ENCODE measurements around the gene SGF29. TPM values are rescaled to one million over a fixed set of nuclear protein-coding genes. Genes with fewer than 3 reads are reported as not detected.
"Not testable (repeated sequence)": the region's sequence is repeated elsewhere in the genome, so short reads cannot be mapped to it uniquely, and the experiment has no call there.

The SGF29 gene
- total RNA-seq, 1 donor from 2014 or later, result 19.8 TPM

GRCh38 chr16:28602062-28602461 lies 48.3 kb downstream of the SGF29 start:
- not testable (repeated sequence) for H3K9me3 ChIP-seq (ENCODE audit: control insufficient read depth in 3 of 3, low read length in 3 of 3); H3K36me3 ChIP-seq (ENCODE audit: control insufficient read depth in 3 of 3, insufficient read depth in 3 of 3, low read length in 3 of 3); H3K4me3 ChIP-seq (ENCODE audit: low read length in 3 of 3); H3K27me3 ChIP-seq (ENCODE audit: control insufficient read depth in 3 of 3, insufficient read depth in 3 of 3, low read length in 3 of 3); H3K9ac ChIP-seq (ENCODE audit: low read depth in 1 of 3, low read length in 3 of 3); H3K4me1 ChIP-seq (ENCODE audit: control insufficient read depth in 3 of 3, insufficient read depth in 3 of 3, low read length in 3 of 3); H3K27ac ChIP-seq (ENCODE audit: low read depth, low read length)

GRCh38 chr16:28602529-28602928 lies 48.8 kb downstream of the SGF29 start:
- Histone ChIP-seq H3K4me1 (ENCODE audit: control insufficient read depth in 3 of 3, insufficient read depth in 3 of 3, low read length in 3 of 3) (no peaks in the 10 kb centered on the region), H3K9ac (ENCODE audit: low read depth in 1 of 3, low read length in 3 of 3) (no peak overlapping the region), H3K9me3 (ENCODE audit: control insufficient read depth in 3 of 3, low read length in 3 of 3) (no peaks in the 10 kb centered on the region), H3K36me3 (ENCODE audit: control insufficient read depth in 3 of 3, insufficient read depth in 3 of 3, low read length in 3 of 3) (peaks cover 0 to 6% (median 3%) of the 10 kb centered on the region in 3 donors), H3K27me3 (ENCODE audit: control insufficient read depth in 3 of 3, insufficient read depth in 3 of 3, low read length in 3 of 3) (peaks cover 0 to 2% (median under 1%) of the 10 kb centered on the region in 3 donors), H3K4me3 (ENCODE audit: low read length in 3 of 3) (no peak overlapping the region), H3K27ac (ENCODE audit: low read depth, low read length) (no peak overlapping the region)

GRCh38 chr16:28603381-28604185 lies 49.9 kb downstream of the SGF29 start:
- H3K36me3 ChIP-seq (ENCODE audit: control insufficient read depth in 3 of 3, insufficient read depth in 3 of 3, low read length in 3 of 3), result peaks cover 0 to 6% (median 3%) of the 10 kb centered on the region in 3 donors
- peaks cover 0 to 2% (median 0%) of the 10 kb centered on the region in 3 donors for H3K27me3 ChIP-seq (ENCODE audit: control insufficient read depth in 3 of 3, insufficient read depth in 3 of 3, low read length in 3 of 3)
- H3K9me3 ChIP-seq (ENCODE audit: control insufficient read depth in 3 of 3, low read length in 3 of 3), result no peaks in the 10 kb centered on the region
- no peak overlapping the region for H3K27ac ChIP-seq (ENCODE audit: low read depth, low read length)
- no peak overlapping the region for H3K9ac ChIP-seq (ENCODE audit: low read depth in 1 of 3, low read length in 3 of 3)
- H3K4me1 ChIP-seq (ENCODE audit: control insufficient read depth in 3 of 3, insufficient read depth in 3 of 3, low read length in 3 of 3), result no peaks in the 10 kb centered on the region
- no peak overlapping the region for H3K4me3 ChIP-seq (ENCODE audit: low read length in 3 of 3)

- no peak overlapping the region for H3K27ac ChIP-seq (ENCODE audit: low read depth, low read length)
- peaks cover 1 to 3% (median 1%) of the 10 kb centered on the region in 3 donors for H3K4me1 ChIP-seq (ENCODE audit: control insufficient read depth in 3 of 3, insufficient read depth in 3 of 3, low read length in 3 of 3)
- H3K9ac ChIP-seq (ENCODE audit: low read depth in 1 of 3, low read length in 3 of 3), result no peak overlapping the region
- H3K4me3 ChIP-seq (ENCODE audit: low read length in 3 of 3), result no peak overlapping the region
- H3K27me3 ChIP-seq (ENCODE audit: control insufficient read depth in 3 of 3, insufficient read depth in 3 of 3, low read length in 3 of 3), result peaks cover 0 to 2% (median 0%) of the 10 kb centered on the region in 3 donors
- H3K9me3 ChIP-seq (ENCODE audit: control insufficient read depth in 3 of 3, low read length in 3 of 3), result no peaks in the 10 kb centered on the region
- H3K36me3 ChIP-seq (ENCODE audit: control insufficient read depth in 3 of 3, insufficient read depth in 3 of 3, low read length in 3 of 3), result peaks cover 0 to 6% (median 3%) of the 10 kb centered on the region in 3 donors
Observed at GRCh38 chr16:28604186-28604565, 50.5 kb downstream of the SGF29 start.

- no peak overlapping the region for H3K9ac ChIP-seq (ENCODE audit: low read depth in 1 of 3, low read length in 3 of 3)
- H3K36me3 ChIP-seq (ENCODE audit: control insufficient read depth in 3 of 3, insufficient read depth in 3 of 3, low read length in 3 of 3), result peaks cover 0 to 6% (median 3%) of the 10 kb centered on the region in 3 donors
- H3K9me3 ChIP-seq (ENCODE audit: control insufficient read depth in 3 of 3, low read length in 3 of 3), result no peaks in the 10 kb centered on the region
- peaks cover 0 to 2% (median 0%) of the 10 kb centered on the region in 3 donors for H3K27me3 ChIP-seq (ENCODE audit: control insufficient read depth in 3 of 3, insufficient read depth in 3 of 3, low read length in 3 of 3)
- H3K27ac ChIP-seq (ENCODE audit: low read depth, low read length), result no peak overlapping the region
- H3K4me3 ChIP-seq (ENCODE audit: low read length in 3 of 3), result no peak overlapping the region
- peaks cover 12 to 16% (median 13%) of the 10 kb centered on the region in 3 donors for H3K4me1 ChIP-seq (ENCODE audit: control insufficient read depth in 3 of 3, insufficient read depth in 3 of 3, low read length in 3 of 3)
Observed at GRCh38 chr16:28606291-28607115, 52.8 kb downstream of the SGF29 start.

GRCh38 chr16:28607116-28607623 lies 53.5 kb downstream of the SGF29 start:
- peaks cover 0 to 6% (median 3%) of the 10 kb centered on the region in 3 donors for H3K36me3 ChIP-seq (ENCODE audit: control insufficient read depth in 3 of 3, insufficient read depth in 3 of 3, low read length in 3 of 3)
- H3K27me3 ChIP-seq (ENCODE audit: control insufficient read depth in 3 of 3, insufficient read depth in 3 of 3, low read length in 3 of 3), result peaks cover 0 to 2% (median 0%) of the 10 kb centered on the region in 3 donors
- H3K9me3 ChIP-seq (ENCODE audit: control insufficient read depth in 3 of 3, low read length in 3 of 3), result no peaks in the 10 kb centered on the region
- no peak overlapping the region for H3K27ac ChIP-seq (ENCODE audit: low read depth, low read length)
- H3K9ac ChIP-seq (ENCODE audit: low read depth in 1 of 3, low read length in 3 of 3), result no peak overlapping the region
- H3K4me3 ChIP-seq (ENCODE audit: low read length in 3 of 3), result no peak overlapping the region
- H3K4me1 ChIP-seq (ENCODE audit: control insufficient read depth in 3 of 3, insufficient read depth in 3 of 3, low read length in 3 of 3), result peaks cover 12 to 16% (median 13%) of the 10 kb centered on the region in 3 donors

- H3K27me3 ChIP-seq (ENCODE audit: control insufficient read depth in 3 of 3, insufficient read depth in 3 of 3, low read length in 3 of 3); H3K4me3 ChIP-seq (ENCODE audit: low read length in 3 of 3); H3K9ac ChIP-seq (ENCODE audit: low read depth in 1 of 3, low read length in 3 of 3); H3K36me3 ChIP-seq (ENCODE audit: control insufficient read depth in 3 of 3, insufficient read depth in 3 of 3, low read length in 3 of 3); H3K27ac ChIP-seq (ENCODE audit: low read depth, low read length); H3K9me3 ChIP-seq (ENCODE audit: control insufficient read depth in 3 of 3, low read length in 3 of 3): not testable (repeated sequence)
- peaks cover 12 to 16% (median 13%) of the 10 kb centered on the region in 3 donors for H3K4me1 ChIP-seq (ENCODE audit: control insufficient read depth in 3 of 3, insufficient read depth in 3 of 3, low read length in 3 of 3)
Observed at GRCh38 chr16:28607681-28608495, 54.2 kb downstream of the SGF29 start.

GRCh38 chr16:28608496-28608808 lies 54.7 kb downstream of the SGF29 start:
- H3K4me3 ChIP-seq (ENCODE audit: low read length in 3 of 3); H3K9me3 ChIP-seq (ENCODE audit: control insufficient read depth in 3 of 3, low read length in 3 of 3); H3K9ac ChIP-seq (ENCODE audit: low read depth in 1 of 3, low read length in 3 of 3); H3K27ac ChIP-seq (ENCODE audit: low read depth, low read length); H3K27me3 ChIP-seq (ENCODE audit: control insufficient read depth in 3 of 3, insufficient read depth in 3 of 3, low read length in 3 of 3); H3K36me3 ChIP-seq (ENCODE audit: control insufficient read depth in 3 of 3, insufficient read depth in 3 of 3, low read length in 3 of 3): not testable (repeated sequence)
- H3K4me1 ChIP-seq (ENCODE audit: control insufficient read depth in 3 of 3, insufficient read depth in 3 of 3, low read length in 3 of 3), result peaks cover 12 to 16% (median 13%) of the 10 kb centered on the region in 3 donors

GRCh38 chr16:28608867-28609596 lies 55.3 kb downstream of the SGF29 start:
- not testable (repeated sequence) for H3K27me3 ChIP-seq (ENCODE audit: control insufficient read depth in 3 of 3, insufficient read depth in 3 of 3, low read length in 3 of 3); H3K36me3 ChIP-seq (ENCODE audit: control insufficient read depth in 3 of 3, insufficient read depth in 3 of 3, low read length in 3 of 3); H3K9me3 ChIP-seq (ENCODE audit: control insufficient read depth in 3 of 3, low read length in 3 of 3)
- Histone ChIP-seq H3K9ac (ENCODE audit: low read depth in 1 of 3, low read length in 3 of 3) (peak overlapping the region; percentile 65 to 71 (median 67)), H3K4me3 (ENCODE audit: low read length in 3 of 3) (peak overlapping the region; percentile 66 to 74 (median 67)), H3K4me1 (ENCODE audit: control insufficient read depth in 3 of 3, insufficient read depth in 3 of 3, low read length in 3 of 3) (peaks cover 12 to 16% (median 13%) of the 10 kb centered on the region in 3 donors), H3K27ac (ENCODE audit: low read depth, low read length) (peak overlapping the region; percentile 44)

Measured in skeletal muscle tissue (tissue), 4 donors.